HUDEP-2 (cell line): ENCODE data around the gene CD300H.
"Not testable (repeated sequence)": the region's sequence is repeated elsewhere in the genome, so short reads cannot be mapped to it uniquely, and the experiment has no call there.

ENCODE experiments used
- DNase-seq, 76 experiments: peaks; one replicate each; lab custom pipeline; 2025; ENCODE audit not compliant: unreplicated experiment in 76 of 76; lab: John Stamatoyannopoulos, UW

The CD300H gene

GRCh38 chr17:74585711-74586110, 18.4 kb upstream of the CD300H start:
- no peak for DNase-seq

GRCh38 chr17:74584292-74585060, 17.2 kb upstream of the CD300H start:
- DNase-seq: no peak

- no peak for DNase-seq
Observed at GRCh38 chr17:74582633-74583032, 15.3 kb upstream of the CD300H start.

- DNase-seq: no peak
Observed at GRCh38 chr17:74579900-74580299, 12.6 kb upstream of the CD300H start.

GRCh38 chr17:74578979-74579378, 11.7 kb upstream of the CD300H start:
- no peak for DNase-seq

GRCh38 chr17:74574489-74575142, 7.3 kb upstream of the CD300H start:
- DNase-seq: no peak

GRCh38 chr17:74573635-74574034, 6.3 kb upstream of the CD300H start:
- DNase-seq: not testable (repeated sequence)

- no peak for DNase-seq
Observed at GRCh38 chr17:74573169-74573568, 5.9 kb upstream of the CD300H start.

GRCh38 chr17:74571621-74572270, 4.4 kb upstream of the CD300H start:
- no peak for DNase-seq

- peak in 2 of 76 experiments; percentile 10 to 17 for DNase-seq
Observed at GRCh38 chr17:74569020-74570003, 2.0 kb upstream of the CD300H start.

- DNase-seq: no peak
Observed at GRCh38 chr17:74568106-74568873, 981 bp upstream of the CD300H start.

- DNase-seq: peak in 26 of 76 experiments; percentile 2 to 54 (median 12)
Observed at GRCh38 chr17:74566132-74566753, 1.1 kb downstream of the CD300H start.

GRCh38 chr17:74565126-74565525, 2.2 kb downstream of the CD300H start:
- no peak for DNase-seq

GRCh38 chr17:74563358-74563757, 4.0 kb downstream of the CD300H start:
- no peak for DNase-seq

- no peak for DNase-seq
Observed at GRCh38 chr17:74561586-74561985, 5.7 kb downstream of the CD300H start.

GRCh38 chr17:74558882-74559519, 8.3 kb downstream of the CD300H start:
- no peak for DNase-seq

- DNase-seq: not testable (repeated sequence)
Observed at GRCh38 chr17:74558402-74558801, 8.9 kb downstream of the CD300H start.

GRCh38 chr17:74555427-74555940, 11.8 kb downstream of the CD300H start:
- DNase-seq: no peak

GRCh38 chr17:74554909-74555308, 12.4 kb downstream of the CD300H start:
- no peak for DNase-seq
